HG02970 (cell line): ENCODE results near the gene SLC2A9.
"Not testable (repeated sequence)": the region's sequence is repeated elsewhere in the genome, so short reads cannot be mapped to it uniquely, and the experiment has no call there.

ENCODE experiments used
- ATAC-seq: cut with Tn5 transposase; IDR thresholded peaks from one replicate; pipeline ENCODE4 v1.9.1; 2021; ENCODE audit warnings: mild to moderate bottlenecking, moderate library complexity, moderate number of reproducible peaks; ENCODE audit not compliant: unreplicated experiment, low FRiP score

SLC2A9 gene

GRCh38 chr4:10002278-10002677 is 19.0 kb downstream of the SLC2A9 start:
- ATAC-seq: no peak

- ATAC-seq: no peak
These were observed 19.5 kb downstream of the SLC2A9 start for GRCh38 chr4:10001757-10002156.

DNA sequence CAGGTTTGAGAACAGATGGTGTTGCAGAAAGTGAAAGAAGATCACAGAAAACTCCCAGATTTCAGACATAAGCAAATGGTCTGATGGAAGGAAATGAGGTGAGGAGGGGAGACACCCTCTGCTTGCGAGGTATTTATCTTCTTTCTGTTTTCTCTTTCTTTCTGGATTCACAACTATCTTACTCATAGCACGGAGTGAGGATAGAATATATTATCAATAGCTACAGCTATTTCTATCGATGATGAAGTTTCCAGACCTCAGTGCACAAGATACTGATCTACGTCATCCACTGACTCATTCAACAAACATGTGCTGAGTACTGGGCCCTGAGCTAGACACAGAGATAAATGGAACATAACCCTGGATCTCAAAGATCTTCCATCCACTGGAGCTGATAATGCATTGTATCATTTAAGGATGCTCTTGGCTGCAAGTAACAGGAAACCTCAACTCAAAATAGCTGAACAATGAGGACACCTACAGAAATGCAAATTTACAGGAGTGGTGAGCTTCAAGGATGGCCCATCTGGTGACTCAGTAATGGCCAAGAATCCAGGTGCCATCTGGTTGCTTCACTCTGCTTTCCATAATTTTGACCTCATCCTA is 21.2 kb downstream of the SLC2A9 start:
- no peak for ATAC-seq

- no peak for ATAC-seq
These were observed 23.4 kb downstream of the SLC2A9 start for GRCh38 chr4:9997886-9998285.

DNA sequence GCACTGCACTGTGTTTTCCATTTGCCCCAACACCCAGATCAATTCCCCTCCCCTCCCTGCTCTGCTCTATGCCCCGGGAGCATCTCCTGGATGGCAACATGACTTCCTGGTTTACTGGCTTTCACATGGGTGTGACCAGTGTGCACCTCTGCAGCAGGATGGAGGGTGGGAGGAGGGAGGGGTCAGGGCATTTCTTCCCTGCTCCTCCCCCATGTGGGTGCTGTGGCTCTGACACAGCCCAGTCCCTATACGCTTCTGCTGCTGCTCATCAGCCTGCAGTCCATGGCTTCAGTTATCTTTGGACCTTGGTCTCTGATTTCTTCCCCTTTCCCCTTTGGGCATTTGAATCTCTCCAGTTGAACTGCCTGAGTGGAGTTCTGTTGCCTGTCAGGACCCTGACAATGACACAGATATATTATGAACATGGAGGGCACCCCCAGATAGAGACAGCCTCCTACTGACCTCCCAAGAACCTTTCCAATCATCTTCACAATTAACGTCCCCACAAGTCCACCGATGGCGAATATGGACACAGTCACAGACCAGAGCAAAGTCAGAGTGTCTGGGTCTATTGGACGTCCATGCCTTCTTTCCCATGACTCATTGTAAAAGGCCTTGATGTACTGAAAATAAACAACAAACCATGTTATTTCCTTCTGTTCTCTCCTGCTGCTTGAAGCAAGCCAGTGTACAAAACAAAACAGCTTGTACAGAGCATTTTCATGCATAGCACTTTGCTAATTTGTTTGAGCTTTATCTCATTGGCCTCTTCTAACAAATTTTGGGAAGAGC is 24.8 kb downstream of the SLC2A9 start:
- no peak for ATAC-seq

DNA sequence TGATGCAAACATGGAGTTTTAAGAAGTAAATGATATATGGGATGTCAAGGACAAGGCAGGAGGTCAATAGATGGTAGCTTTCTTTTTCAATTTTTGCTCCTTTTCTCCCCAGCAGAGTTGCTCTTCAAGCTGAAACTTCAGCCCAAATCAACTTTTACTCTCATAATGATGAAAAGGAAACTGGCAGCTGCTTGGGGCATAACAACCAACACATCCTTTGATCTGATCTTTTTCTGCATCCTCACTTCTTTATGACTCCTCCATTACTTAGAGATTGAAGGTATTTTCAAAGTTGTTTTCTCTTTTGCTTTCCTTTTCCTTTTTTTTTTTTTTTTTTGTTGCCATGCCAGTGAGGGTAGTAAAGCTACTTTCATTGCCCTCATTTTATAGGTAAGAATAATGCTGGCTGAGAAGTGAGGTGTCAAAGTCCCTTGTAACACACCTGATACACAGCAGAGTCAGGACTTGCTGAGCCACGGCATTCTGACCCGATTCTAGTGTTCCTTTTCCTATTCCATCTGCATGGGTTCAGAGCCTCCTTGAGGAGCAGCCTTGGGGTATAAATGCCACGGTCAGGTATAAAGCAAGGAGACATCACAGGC is 26.9 kb downstream of the SLC2A9 start:
- peak; percentile 75 for ATAC-seq

DNA sequence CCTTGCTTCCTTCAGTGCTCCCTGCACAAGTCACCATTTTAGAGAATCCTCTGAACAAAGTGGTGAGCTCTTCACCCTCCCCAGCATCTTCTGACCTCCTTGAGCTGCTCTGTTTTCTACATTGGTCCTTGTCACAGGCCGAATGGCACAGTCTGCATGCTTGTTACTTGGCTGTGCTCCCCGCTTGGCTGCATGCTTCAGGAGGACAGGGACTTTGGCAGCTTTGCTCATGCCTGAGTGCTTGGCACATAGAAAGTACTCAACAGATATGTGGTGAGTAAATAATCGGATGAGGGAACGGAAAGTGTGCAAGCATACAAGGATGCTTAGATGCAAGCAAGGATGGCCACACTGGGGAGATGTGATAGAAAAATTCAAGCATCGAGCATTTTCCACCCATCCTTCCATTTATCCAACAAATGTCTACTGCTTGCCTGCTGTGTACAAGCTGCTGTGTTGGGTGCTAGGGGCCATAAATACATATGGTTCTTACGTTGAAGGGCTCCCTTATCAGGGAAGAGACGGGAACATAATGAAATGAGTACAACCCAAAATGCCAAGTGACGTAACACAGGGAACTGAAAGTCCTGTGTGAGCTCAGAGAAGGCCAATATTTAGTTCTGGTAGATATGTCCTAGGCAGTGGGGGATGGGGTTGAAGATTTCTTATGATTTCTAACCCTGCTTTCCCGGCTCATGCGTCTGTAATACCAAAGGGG is 31.2 kb downstream of the SLC2A9 start:
- ATAC-seq: no peak

DNA sequence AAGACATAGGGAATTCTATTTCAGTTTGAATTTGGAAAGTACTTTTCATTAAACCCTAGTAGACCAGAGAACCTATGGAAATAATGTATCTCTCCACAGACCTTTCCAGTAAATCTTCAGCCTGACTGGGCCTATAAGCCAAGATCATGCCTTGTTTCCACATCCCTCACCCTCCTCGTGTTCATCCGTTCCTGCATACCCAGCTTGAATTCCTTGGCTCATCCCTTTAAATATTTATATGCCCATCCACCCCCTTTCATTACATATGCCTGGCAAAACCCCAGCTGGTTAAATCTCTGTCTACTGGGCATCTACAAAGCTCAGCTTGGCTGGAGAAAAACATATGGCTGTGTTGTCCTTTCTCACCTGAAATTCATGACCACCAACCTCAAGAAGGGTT is 32.4 kb downstream of the SLC2A9 start:
- ATAC-seq: no peak

DNA sequence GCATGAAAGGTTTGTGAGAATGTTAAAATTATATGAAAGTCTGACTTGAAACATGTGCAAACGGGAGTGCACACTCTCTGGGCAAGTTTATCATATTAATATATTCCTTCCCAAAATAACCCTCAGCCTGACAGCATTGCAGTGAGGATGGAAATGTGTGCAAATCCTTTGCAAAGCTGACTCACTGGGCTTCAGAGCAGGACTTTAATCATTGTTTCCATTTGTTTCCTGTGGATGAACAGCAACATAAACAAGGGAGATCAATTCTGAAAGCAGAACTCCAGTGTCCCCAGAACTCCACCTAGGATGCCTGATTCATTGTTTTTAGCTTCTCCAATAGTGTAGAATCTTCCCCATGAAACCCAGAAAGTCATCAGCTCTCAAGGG is 32.9 kb downstream of the SLC2A9 start:
- no peak for ATAC-seq

- no peak for ATAC-seq
These were observed 33.4 kb downstream of the SLC2A9 start for GRCh38 chr4:9987749-9988362.

DNA sequence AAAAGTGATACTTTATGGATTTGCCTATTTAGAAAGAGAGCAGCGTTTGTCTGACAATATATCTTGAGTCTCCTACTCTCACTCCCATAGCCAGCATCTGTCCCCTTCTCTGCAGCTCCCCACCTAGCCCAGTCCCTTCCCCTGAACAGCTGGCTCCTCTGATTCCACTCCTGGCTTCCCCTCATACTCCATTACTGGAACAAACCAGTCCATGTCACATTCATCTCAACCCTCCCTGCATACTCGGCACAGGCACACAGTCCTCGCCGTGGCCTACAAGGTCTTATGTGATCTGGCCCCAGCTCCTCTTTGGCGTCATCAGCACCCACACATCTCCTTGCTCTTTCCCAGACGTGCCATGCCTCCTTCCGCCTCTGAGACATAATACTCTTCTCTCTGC is 36.7 kb downstream of the SLC2A9 start:
- no peak for ATAC-seq

DNA sequence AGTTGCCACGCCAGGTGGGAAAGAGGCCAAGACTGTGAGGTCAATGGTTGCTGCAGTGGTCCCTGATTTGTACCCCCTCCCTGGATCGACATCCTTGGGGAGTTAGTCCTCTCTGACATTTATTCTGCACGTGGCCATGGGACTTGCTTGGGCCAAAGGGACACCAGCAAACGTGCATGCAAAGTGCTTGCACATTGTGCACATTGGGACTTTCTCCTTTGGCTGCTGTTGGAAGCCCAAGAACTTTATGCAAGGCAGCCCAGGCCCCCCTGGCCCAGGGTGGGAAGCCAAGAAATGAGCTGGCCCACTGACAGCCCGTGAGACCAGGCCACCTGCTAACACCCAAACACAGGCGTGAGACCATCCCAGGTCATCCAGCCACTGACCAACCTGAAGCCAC is 38.1 kb downstream of the SLC2A9 start:
- no peak for ATAC-seq

DNA sequence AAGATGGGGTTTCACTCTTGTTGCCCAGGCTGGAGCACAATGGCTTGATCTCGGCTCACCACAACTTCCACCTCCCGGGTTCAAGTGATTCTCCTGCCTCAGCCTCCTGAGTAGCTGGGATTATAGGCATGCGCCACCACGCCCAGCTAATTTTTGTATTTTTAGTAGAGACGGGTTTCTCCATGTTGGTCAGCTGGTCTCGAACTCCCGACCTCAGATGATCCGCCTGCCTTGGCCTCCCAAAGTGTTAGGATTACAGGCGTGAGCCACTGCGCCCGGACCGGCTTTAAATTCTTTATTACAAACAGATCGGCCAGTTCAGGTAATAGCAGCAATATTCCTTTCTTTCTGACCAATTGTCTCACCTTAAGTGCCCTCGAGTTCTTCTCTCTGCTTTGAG is 39.4 kb downstream of the SLC2A9 start:
- not testable (repeated sequence) for ATAC-seq

DNA sequence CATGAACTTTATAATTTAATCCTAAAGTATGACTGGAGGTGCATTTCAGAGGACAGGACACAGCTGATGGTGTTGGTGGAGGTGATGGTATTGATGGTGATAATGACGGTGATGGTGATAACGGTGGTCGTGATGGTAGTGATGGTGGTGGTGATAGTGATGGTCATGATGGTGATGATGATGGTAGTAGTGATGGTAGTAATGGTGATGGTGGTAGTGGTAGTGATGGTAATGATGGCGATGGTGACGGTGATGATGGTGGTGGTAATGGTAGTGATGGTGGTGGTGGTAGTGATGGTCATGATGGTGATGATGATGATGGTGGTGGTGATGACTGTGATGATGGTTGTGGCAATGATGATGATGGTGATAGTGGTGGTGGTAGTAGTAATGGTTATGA is 40.4 kb downstream of the SLC2A9 start:
- ATAC-seq: no peak

- no peak for ATAC-seq
These were observed 42.1 kb downstream of the SLC2A9 start for GRCh38 chr4:9979101-9979701.

- no peak for ATAC-seq
These were observed 43.7 kb downstream of the SLC2A9 start for GRCh38 chr4:9977518-9978031.

GRCh38 chr4:9976781-9977180 is 44.5 kb downstream of the SLC2A9 start:
- no peak for ATAC-seq

DNA sequence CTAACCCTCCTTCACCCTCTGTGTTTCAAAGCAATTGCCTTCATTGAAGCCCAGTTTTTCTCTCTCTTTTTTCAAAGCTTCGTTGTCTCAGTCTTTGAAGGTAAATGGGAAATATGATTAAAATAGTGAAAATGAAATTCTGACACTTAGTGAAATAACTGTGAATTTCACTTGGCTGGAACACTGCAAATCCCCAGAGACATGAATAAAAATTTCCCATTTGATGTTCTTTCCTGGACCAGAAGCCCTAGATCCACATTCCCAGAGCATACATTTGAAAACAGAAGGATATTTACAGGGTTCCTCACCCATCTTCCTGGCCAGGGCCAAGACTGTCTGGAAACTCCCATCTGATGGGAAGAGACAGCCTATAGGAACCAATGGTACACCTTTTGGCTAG is 45.0 kb downstream of the SLC2A9 start:
- ATAC-seq: no peak

DNA sequence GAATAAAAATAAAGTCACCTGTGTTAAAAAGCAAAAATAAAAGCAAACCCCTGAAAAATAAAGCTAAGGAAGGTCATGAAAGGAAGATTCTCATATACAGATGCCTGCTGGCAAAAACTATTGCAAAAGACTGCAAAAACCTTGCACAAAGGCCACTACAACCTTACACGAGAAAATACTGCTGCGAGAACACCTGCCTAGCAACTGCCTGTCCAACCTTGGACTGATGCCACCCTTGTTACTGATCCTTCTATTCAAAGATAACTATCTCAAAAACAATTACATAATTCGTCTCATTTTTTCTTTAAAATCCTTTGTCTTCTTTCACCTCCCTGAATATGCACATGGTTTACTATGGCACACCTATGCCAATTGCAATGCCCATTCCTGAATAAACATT is 49.6 kb downstream of the SLC2A9 start:
- ATAC-seq: no peak

DNA sequence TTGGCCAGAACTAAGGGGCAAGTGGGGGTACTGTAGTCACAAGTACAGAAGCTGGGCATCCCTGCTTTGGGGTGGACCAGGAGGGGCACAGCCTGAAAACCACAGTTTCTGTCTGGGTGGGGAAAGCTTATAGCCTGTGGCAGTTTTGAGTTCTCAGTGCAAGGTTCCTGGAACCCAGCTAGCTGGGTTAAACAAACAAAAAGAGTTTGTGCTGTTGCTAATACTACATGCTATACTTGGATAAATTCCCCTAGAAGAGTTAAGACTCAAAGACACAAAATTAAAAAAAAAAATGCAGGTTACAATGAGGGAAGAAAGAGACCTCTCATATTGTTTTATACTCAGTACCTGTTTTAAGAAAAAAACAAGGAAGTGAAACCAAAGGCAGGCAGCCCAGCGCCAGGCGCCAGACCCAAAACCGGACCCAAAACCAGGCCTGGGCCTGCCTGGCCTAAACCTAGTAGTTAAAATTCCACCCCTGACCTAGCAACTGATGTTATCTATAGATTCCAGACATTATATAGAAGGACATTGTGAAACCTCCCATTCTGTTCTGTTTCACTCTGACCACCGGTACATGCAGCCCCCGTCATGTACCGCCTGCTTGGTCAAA is 50.8 kb downstream of the SLC2A9 start:
- ATAC-seq: no peak
